ENCODE results near the gene CFAP251.

CFAP251 gene

GRCh38 chr12:122009741-122010140, 91.3 kb downstream of the CFAP251 start:
- DNase-seq, result no peak

DNA sequence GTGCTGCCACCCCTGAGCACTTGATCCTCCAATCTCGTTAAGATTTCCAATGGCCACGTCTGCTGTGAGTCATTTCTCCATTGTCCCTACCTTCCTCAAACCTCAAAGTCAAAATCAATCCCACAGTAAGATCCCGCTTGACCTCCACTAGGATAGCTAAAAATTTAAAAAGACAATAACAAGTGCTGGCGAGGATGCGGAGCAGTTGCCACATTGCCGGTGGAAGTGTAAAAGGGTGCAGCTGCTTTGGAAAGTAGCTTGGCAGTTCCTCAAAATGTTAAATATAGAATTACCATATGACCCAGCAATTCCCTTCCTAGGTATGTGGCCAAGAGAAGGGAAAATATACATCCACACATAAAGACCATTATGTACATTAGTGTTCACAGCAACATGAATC, 93.8 kb downstream of the CFAP251 start:
- DNase-seq, result no peak

- no peak for DNase-seq
These were observed 94.7 kb downstream of the CFAP251 start for GRCh38 chr12:122013136-122013535.

DNA sequence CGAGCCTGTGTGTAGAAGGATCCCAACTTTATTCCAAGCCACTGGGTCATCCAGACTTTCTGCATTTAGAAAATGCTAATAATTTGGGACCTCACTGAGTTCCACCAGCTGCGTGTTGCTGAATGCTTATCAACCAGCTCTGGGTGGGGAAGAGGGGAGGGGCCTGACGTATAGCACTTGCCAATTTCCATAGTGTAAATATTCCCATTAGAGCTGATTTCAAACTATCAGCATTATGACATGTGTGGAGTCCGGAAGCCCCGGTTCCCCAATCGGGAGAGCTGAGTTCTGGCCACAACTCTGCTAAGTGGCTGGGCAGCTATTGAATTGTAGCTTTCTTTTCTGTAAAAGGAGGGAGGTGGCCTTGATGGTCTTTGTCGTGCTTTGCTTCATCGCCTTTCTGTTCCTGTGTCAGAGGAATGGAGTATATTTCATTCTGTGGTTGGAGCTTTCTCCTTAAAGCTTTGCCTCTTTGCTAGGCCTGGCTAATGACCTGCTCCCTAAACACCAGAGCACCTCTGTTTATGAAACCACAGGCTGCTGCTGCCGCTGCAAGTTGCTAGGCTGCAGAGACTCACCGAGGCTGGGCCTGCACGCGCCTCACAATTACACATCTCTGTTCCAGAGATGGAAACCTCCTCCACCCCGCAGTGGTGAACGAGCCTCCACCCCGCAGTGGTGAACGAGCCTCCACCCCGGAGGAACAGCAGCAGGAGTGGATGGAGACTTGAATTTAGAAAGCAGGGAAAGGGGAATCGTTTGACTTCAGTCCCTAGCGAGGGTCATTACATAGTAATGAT, 95.6 kb downstream of the CFAP251 start:
- no peak for DNase-seq

DNA sequence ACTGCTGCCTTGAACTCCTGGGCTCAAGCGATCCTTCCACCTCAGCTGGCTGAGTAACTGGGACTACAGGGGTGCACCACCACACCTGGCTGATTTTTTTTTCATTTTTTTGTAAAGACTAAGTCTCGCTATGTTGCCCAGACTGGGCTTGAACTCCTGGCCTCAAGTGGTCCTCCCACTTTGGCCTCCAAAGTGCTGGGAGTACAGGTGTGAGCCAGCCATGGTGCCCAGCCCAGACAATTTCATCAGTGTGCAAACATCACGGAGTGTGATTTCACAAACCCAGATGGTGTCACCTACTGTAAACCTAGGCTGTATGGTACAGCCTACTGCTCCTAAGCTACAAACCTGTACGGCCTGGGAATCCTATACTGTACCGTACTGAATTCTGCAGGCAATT, 96.4 kb downstream of the CFAP251 start:
- DNase-seq, result no peak

DNA sequence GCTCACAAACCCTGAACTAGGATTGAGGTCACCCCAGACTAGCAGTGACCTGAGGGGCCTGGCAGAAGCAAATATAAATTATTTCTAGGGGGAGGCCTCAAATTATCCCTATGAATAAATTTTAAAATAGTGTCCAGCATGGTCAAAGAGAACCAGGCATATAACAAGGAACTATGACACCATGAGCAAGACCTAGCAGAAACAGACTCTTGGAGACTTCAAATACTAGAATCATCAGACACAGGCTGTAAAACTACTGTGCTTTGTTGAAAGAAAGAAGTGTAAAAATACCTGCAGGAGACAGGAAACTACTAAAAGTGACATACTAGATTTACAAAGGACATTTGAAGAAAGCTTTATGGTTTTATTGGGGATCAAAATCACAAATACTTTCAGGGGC, 100.1 kb downstream of the CFAP251 start:
- DNase-seq, result no peak

- no peak for DNase-seq
These were observed 100.5 kb downstream of the CFAP251 start for GRCh38 chr12:122018937-122019336.

- DNase-seq, result no peak
These were observed 102.4 kb downstream of the CFAP251 start for GRCh38 chr12:122020795-122021192.

DNA sequence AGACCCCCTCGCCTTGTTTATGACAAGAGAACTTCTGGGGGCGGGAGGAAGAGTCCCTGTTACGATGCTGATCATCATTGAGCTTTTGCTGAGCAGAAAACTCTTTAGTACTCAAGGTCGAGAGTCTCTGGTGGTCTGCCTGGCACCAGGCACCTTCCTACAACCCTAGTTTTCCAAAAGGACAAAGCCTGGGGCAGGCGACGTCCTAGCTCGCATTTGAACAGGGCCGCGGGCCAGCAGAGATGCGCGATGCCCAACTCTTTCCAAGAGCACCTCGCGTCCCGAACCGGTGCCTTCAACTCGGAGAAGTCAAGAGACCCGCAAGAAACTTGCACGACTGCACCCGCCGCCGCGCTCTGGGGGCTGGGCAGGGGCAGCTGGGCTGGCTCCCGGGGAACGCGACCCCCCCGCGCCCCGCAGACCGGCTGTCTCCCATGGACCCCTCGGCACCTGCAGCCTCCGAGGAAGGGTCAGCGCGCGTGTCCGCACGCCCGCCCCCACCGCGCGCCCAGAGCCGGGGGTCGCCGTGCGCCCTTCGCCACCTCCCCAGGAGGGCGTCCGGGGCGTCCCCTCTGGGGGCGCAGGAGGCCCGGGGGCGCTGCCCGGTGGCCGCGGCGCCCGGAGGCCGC, 102.9 kb downstream of the CFAP251 start:
- DNase-seq, result no peak

DNA sequence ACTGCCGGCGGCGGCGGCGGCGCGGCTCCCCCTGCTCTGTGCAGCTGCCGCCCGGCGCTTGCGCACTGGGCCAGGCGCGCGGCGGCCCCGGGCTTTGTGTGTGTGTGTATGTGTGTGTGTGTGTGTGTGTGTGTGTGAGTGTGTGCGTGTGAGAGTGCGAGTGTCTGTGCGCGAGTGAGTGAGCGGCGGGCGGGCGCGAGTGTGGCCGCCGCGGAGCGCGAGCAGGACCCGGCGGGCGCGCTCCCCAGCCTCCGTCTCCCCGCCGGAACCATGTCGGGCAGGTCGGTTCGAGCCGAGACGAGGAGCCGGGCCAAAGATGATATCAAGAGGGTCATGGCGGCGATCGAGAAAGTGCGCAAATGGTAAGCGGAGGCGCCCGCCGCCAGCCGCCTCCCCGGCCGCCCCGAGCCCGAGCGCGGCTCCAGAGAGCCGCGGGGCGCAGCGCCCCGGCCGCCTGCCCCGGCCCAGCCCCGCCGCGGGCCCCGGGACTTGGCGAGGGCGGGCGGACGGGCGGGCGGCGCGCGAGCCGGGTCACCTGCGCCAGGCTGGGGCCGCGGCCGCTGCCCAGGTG, 103.5 kb downstream of the CFAP251 start, which contains the start of gene BCL7A:
Gene BCL7A, plus strand, starts transcription at position 63 of the 571 bp plus-strand sequence. Its CDS starts 208 bp downstream, at position 271.
- DNase-seq, result no peak

DNA sequence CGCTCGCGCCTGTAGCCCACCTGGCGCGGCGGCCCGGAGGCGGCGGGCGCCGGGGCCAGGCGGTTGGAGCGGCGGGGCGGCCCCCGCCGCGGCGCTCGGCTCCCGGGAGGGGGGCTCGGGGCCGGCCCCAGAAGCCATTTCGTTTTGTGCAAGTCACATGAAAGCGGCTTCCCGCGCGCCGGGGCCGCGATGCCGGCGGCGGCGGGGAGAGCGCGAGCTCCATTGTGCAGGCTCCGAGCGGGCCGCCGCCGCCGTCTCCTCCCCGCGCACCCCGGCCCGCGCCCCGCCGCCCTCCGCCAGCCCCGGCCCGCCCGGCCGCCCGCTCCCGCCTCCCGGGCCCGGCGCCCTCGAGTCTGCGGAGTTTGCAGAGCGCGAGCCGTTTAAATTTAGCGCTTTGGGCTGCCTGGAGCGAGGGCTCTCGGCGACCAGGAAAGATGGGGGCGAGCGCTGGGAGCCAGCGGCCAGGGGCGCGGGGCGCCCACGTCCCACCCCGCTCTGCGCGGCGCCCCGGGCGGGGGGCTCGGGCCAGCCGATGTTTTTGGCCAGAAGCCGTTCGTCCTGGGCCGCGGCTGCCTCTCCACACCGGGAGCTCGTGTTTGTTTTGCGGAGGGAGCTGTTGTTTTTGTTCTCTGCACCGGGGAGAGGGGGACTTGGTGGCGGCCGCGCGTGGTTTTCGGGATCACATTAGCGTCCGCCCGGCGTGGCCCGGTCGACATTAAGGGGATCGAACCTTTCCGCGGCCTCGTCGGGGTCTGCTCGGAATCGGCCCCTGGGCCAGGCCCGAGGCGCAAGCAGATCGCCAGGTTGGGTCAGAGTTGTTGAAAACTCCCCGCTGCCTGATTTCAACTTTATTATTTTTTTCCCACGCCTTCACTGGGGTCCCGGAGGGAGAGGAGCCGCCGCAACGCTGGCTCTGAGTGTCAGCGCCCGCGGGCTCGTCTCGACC, 104.3 kb downstream of the CFAP251 start:
- no peak for DNase-seq

DNA sequence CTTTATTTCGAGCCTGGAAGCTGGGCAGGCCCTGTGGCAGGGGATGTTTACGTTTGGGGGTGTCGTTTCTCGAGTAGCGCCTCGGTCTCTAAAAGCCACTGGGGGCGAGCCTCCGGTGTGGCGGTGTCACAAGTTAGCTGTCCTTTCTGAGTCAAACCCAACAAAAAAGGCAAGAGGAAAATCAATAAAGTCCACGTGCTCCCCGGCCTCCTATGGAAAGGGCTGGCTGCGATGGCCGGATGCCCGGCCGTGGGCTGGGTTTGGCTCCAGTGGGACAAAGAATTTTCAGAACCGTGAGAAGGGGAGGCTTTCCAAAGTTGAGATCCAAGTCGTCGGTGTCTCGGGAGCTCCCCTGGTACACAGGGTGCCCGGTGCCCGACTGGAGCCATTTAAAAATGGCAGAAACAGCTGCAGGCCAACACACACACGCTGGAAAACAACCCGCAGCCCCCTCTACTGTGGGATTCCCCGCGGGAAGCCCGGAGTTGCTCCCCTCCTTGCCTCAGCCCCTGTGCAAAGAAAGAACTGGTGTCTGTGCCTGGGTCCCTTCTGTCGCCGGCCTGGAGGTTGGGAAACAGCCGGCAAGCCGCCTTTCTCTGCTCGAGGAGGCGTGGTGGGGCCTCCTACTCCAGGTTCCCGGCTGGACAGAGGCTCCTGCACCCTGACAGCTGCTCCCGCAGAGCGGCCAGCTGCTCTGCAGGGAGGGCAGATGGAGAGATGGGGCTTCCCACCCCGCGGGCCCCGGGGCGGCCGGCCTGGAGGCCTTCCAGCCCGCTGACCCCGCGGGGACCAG, 105.1 kb downstream of the CFAP251 start:
- DNase-seq, result no peak

- DNase-seq, result no peak
These were observed 105.9 kb downstream of the CFAP251 start for GRCh38 chr12:122024132-122024785.

DNA sequence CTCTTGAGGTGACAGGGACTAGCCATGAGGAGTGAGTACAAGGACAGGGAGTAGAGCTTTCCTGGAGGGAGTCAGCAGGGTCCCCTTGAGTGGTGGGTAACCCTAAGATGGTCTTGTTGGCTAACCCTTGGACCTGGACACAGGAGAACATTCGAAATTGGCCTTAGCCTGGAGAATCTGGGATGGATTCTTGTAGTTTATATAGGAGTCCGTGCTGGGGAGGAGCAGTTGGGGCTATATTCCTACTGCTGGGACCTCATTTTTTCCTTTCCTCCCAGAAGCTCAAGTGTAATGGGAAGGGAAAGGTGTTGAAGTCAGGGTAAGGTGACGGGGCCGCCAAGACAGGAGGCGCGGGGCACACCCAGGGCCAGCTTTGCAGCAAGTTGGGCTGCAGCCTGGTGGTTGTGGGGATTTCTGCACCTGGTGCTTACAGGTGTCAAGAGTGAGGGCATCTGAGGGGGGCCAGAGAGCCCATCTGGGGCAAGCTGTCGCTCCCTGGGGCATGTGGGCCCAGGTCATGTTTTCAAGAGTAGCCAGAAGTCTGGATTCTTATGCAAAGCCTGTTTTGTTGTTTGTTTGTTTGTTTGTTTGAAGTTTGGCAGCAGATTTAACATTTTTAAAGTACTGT, 108.4 kb downstream of the CFAP251 start:
- DNase-seq, result no peak

DNA sequence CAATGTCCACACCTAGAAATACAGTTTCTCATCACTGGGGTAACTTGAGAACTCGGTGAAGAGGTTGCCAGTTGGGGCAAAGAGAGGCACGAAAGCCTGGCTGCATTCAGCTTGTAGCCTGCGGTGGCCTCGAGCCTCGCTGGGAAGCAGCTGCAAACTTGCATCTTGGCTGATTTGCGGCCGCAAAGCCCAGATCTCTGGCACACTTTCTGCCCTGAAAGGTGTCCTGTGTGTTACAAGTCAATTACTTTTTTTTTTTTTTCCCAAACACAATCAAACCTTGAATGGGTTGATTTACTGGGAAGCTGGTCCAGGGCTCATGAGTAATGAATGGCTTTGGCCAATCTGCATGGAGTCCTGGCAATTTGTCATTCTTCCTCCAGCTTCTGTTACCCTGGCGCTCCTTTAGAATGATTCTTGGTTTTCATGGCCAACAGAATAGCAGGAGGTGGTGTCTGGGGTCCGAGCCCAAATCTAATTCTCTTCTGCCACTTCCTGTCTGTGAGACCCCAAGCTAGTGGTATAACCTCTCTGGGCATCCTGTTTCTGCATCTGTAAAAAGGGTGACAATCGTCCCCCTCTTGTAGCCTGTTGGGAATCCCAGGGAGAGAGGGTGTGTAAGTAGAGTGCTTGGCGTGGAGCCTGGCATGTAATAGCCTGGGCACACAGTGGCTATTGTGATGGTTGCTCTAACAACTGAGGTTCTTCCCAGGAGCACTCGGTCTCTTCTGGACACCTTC, 109.9 kb downstream of the CFAP251 start:
- DNase-seq, result peak; percentile 63

GRCh38 chr12:122028905-122029560, 110.6 kb downstream of the CFAP251 start:
- DNase-seq, result no peak

- no peak for DNase-seq
These were observed 111.4 kb downstream of the CFAP251 start for GRCh38 chr12:122029620-122030423.

DNA sequence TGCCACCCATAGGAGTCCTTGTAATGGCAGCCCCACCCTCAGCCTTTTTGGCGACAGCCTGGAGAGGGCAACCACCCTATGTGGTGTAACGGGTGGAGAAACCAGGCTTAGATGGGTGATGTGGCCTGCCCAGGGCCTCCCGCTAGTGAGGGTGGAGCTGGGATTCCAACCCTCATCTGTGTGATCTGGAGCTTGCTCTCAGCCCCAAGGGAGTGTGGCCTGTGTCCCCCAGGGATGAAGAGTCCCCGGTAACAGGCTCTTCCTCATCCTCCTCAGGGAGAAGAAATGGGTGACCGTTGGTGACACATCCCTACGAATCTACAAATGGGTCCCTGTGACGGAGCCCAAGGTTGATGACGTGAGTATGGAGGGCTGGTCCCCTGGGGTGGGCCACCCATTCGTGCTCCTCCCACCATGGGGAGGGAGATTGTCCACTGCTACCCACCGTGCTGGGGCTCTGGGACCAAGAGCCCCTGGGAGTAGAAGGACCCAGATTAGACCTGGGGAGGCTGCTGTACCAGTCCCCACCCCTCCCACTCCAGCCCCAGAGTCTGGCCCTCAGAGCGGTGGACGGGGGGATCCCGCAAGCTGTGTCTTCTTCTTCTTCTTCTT, 112.1 kb downstream of the CFAP251 start:
- no peak for DNase-seq

All from NCI-H2081 treated with DMSO at 0.1 percent for 48 hours (cell line).